ENCODE results near the gene OPRPN. TPM values are rescaled to one million over a fixed set of nuclear protein-coding genes. Genes with fewer than 3 reads are reported as not detected.

Gene OPRPN, protein sequence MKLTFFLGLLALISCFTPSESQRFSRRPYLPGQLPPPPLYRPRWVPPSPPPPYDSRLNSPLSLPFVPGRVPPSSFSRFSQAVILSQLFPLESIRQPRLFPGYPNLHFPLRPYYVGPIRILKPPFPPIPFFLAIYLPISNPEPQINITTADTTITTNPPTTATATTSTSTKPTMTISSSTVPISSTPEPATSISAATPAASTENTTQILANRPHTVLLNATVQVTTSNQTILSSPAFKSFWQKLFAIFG
- not detected for total RNA-seq
- long read RNA-seq, donor 1 = 0 reads
- long read RNA-seq, donor 2 = 0 reads

DNA sequence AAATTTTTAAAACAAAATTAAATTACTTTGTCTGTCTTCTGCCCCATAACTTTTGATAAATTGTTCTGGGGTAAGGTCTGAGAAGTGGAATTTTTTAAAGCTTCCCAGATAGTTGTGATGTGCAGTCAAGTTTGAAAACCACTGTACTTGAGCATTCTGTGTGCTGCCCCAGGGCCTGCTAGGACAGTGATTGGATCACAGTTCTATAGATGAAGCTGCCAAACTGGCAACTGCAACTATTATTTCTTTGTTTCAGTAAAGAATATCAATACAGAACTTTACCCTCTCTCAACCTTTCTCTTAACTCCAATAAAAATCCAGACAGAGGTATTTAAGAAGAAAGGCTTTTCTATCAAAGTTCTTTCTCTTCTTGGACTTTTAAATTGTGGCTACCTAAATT is at the start of gene OPRPN:
OPRPN (plus strand) TSS at position 361 of the 400 bp plus-strand sequence. CDS start 1,346 bp downstream, outside the sequence.
- intact Hi-C loops (cut with DNase I) = no loop called here
- no peak for DNase-seq (ENCODE audit: low spot score)

DNA sequence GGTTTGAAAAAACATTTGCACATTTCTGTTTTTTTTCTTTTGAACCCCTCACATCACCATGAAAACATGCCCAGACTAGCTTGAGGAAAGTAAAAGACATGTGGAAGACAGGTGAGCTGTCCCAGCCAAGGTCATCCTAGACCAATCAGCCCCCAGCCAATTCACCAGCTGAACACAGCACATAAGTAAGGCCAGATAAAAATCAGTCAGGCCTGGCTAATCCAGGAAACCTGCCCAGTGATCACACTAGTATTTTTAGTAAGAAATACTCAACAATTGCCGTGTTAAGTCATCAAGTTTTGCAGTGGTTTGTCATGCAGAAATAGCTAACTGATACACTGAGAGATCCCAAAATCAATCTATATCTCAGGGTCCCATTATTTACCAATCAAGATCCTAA is 41.6 kb upstream of the OPRPN start:
- DNase-seq (ENCODE audit: low spot score) = no peak
- intact Hi-C loops (cut with DNase I) = no loop called here

DNA sequence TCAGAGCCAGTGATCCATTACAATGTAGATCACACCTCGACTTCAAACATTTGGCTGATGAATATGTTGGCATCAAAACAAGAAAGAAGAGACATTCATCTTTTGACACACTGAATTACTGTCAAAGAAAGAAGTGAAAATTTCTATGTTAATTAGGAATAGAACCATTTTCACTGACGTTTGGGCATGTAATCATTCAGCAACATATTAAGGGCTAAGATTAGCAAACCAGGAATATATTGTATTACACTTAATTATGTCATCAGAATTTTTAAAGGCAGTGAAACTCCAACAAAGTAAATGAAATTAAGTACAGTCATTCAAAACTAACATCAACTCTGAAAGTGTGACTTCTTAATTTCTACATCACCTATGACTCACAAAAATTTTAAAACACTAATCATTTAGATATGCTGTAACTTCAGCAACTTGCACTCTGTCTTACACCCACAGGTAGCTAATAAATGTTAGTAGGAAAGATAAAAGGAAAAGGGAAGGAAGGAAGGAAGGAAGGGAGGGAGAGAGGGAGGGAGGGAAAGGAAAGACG is 38.6 kb upstream of the OPRPN start:
- no peak for DNase-seq (ENCODE audit: low spot score)
- intact Hi-C loops (cut with DNase I) = no loop called here

DNA sequence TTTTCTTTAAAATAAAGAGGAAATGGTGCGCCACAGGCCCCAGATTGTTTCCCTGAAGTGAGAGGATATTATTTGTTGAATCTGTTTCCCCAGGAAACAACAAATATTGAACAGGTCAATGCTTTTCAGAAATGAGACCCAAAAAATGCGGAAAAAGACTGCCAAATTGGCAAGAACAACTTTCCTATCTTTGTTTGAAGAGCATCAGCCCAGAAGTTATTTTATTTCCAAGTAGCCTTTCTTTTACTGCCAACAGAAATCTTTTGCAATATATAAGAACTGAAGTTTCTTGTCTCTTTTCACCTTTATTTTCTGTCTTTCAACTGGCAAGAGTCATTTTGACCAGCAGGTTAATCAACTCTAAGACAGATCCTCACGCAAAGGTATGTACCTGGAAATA is 37.3 kb upstream of the OPRPN start, which contains the start of gene SMR3A:
SMR3A (plus strand) TSS at position 301 of the 400 bp plus-strand sequence. CDS start 1,356 bp downstream, outside the sequence.
- intact Hi-C loops (cut with DNase I) = loop anchor here in 1 of 2 donors (5.0 kb wide), 1 partner anchor 673 kb away; no protein-coding TSS in a partner anchor
- no peak for DNase-seq (ENCODE audit: low spot score)

DNA sequence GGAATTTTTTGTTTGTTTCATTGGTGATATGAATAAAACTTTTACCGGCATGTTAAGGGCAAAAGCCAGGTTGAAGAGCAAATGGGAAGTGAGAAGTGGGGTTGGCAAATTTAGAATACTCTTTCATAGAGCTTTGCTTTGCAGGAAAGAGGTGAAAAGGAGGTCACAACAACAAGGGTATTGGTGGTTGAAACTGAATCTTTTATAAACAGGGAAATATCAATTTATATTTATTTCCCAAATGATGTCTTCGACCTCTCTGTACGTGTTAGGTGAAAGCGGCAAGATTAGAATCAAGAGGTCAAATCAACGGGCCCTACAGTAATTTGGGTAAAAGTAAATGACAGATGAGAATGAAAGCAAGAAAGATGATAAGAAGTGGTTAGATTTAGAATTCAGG is 33.7 kb upstream of the OPRPN start:
- intact Hi-C loops (cut with DNase I) = loop anchor here in 1 of 2 donors (5.0 kb wide), 1 partner anchor 677 kb away; no protein-coding TSS in a partner anchor
- no peak for DNase-seq (ENCODE audit: low spot score)

DNA sequence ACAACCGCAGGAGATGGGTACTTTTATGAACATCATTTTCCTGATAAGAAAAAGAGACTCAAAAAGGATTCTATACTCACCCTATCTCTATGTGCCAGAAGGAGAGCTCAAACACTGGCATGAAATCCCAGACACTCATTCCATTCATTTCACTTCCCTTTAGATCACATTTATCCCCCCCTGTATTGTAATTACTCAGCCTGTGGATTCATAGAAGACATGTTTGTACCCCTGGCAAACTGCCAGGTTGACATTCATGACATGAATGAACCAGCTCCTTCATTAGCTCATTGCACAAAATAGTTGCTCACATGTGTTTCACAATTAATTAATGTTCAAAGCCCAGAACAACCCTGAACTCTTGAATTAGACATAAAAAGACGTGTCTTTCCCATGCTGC is 32.3 kb upstream of the OPRPN start:
- intact Hi-C loops (cut with DNase I) = no loop called here
- no peak for DNase-seq (ENCODE audit: low spot score)

DNA sequence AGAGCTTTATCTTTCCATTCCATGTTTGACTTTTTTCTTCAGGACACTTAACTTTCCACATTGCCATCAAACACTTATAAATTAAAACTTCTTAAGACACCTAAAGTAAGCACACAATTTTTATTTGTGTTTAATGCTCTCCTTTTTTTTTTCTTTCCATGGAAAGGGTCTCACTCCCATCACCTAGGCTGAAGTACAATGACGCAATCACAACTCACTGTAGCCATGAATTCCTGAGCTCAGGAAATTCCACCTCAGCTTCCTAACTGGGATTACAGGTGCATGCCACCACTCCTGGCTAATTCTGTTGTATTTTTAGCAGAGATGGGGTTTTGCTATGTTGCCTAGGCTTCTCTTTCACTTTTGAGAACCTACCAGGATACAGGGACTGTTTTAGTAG is 29.9 kb upstream of the OPRPN start:
- no peak for DNase-seq (ENCODE audit: low spot score)
- intact Hi-C loops (cut with DNase I) = no loop called here

DNA sequence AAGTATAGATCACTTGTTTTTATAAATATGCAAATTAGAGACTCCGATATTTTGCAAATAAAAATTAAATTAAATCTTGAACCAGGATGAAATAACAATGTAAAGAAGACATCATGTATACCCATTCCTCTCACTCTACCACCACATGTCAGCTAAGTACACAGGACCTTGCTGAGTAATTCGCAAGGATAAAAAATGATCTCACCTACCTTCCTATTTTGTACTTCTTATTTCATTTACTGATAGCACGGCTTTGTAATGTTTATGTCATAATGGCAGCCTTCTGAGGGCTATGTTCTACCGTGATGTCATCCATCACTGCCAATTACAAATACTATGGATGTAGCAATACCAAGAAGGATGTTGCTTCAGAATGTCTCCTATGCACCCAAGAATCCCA is 25.8 kb upstream of the OPRPN start:
- DNase-seq (ENCODE audit: low spot score) = no peak
- intact Hi-C loops (cut with DNase I) = no loop called here

DNA sequence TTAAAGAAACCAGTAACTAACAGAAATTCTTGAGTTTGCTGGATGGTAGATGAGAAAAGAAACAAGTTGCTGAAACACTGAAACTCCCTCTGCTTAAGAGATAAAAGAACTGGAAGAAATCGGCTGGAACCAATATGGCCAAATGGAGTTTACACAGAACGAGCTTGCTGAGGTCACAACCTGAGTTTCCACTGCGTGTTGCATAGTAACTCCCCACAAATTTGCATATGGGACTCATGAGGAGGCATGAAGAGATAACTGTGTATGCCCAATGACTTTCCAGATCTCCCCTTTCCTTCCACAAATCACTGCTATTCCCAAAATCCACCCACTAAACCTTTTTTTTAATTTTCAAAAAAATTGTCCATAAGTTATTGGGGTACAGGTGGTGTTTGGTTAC is 25.0 kb upstream of the OPRPN start:
- intact Hi-C loops (cut with DNase I) = no loop called here
- DNase-seq (ENCODE audit: low spot score) = no peak

DNA sequence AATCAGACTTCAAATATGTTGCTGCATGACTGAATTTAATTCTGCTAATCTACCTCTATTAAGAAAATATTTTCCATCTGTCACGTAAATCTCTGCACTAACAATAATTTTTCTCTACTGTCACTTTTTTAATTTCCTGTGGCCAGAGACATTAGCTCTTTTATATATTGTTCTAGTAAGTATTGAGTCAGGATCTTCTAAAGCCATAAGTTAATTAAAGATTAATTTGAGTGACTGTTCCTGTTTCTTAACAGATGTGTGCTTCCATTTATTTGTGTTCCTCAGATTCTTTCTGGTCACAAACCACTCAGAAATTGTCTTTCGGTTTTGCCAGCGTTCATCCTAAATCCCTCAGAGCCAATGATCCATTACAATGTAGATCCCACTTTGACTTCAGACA is 17.2 kb upstream of the OPRPN start:
- no peak for DNase-seq (ENCODE audit: low spot score)
- intact Hi-C loops (cut with DNase I) = no loop called here

DNA sequence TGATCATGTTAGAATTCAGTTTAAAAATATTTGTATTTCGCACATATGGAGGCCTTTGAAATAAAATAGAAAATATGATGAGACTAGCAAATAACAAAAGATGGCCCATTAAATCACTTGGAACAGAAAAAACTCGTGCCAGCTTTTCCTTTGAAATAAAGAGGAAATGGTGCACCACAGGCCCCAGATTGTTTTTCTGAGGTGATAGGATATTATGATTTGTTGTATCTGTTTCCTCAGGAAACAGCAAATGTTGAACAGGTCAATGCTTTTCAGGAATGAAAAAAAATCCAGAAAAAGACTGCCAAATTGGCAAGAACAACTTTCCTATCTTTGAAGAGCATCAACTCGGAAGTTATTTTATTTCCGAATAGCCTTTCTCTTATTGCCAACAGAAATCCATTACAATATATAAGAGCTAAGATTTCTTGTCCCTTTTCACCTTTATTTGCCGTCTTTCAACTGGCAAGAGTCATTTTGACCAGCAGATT is 15.0 kb upstream of the OPRPN start, which contains the start of gene SMR3B:
SMR3B (plus strand) TSS at position 441 of the 491 bp plus-strand sequence. CDS start 1,380 bp downstream, outside the sequence.
- intact Hi-C loops (cut with DNase I) = no loop called here
- no peak for DNase-seq (ENCODE audit: low spot score)

DNA sequence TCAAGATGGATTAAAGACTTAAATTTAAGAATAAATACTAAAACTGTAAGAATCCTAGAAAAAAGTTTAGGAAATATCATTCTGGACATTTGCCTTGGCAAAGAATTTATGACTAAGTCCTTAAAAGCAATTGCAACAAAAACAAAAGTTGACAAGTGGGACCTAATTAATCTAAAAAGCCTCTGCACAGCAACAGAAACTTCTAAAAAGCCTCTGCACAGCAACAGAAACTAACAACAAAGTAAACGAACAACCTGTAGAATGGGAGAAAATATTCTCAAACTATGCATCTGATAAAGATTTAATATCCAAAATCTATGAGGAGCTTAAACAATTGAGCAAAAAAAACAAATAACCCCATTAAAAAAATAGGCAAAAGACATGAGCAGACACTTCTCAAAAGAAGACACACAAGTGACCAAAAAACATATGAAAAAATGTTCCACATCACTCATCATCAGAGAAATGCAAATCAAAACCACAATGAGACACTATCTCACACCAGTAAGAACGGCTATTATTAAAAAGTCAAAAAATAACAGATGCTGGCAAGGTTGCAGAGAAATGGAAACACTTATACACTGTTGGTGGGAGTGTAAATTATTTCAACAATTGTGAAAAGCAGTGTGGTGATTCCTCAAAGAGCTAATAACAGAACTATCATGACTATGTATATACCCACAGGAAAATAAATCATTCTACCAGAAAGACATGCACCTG is 5.5 kb upstream of the OPRPN start:
- intact Hi-C loops (cut with DNase I) = no loop called here
- DNase-seq (ENCODE audit: low spot score) = no peak

DNA sequence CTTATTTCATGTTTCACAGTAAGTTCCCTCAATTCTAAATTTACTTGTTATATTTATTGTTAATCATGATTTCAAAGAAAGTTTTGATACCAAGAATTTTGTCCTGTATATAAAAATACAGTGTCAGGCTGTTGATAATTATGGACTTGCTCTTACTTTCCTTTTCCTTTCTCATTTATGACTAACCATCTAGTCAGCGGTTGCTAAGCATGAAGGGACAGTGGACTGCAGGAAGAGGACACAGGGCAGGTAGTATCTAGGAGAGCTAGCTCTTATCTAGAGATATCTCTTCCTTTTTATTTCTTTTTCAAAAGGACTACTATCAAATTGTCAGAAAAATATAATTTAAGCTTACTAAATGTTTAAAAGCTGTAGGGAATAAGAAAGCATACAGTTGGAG is 1.6 kb downstream of the OPRPN start:
- DNase-seq (ENCODE audit: low spot score) = no peak
- intact Hi-C loops (cut with DNase I) = no loop called here

DNA sequence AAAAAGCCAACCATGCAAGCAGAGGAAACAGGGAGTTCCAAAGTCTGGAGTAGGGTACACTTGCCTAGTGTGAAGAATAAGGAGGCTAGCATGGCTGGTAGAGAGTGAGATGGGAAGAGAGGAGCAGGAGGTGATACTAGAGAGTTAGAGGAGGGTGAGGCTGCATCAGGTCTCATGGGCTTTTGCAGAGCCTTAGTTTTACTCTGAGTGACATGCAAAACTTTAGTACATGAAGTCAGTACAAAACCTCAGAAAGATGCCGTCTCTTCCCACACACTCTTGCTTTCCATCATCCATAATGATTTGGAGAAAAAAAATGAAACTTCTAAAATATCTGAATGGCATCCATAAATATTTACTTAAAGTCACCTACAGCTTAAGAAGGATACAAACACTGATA is 5.0 kb downstream of the OPRPN start:
- no peak for DNase-seq (ENCODE audit: low spot score)
- intact Hi-C loops (cut with DNase I) = no loop called here

DNA sequence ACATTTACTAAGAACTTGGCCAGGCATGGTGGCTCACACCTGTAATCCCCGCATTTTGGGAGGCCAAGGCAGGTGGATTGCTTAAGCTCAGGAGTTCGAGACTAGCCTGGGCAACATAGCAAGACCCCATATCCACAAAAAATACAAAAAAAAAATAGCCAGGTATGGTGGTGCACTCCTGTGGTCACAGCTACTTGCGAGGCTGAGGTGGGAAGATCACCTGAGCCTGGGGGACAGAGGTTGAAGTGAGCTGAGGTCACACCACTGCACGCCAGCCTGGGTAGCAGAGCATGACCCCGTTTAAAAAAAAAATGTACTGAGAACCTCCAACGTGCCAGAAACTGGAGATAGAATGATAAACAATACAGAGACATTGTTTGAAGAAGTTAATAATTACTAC is 8.0 kb downstream of the OPRPN start:
- no peak for DNase-seq (ENCODE audit: low spot score)
- intact Hi-C loops (cut with DNase I) = no loop called here

DNA sequence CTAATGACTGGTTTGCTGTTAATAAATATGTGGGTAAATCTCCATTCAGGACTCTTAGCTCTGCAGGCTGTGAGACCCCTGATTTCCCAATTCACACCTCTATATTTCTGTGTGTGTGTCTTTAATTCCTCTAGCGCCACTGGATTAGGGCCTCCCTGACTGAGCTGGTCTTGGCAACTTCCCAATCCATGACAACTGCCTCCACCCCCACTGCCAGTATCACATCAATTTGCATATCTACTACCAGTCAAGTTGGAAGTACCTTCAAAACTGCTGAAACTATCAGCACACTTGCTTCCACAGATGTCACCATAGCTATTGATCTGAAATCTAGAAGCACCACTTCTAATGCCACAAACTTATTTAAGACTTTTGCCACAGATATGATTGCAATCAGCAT is 27.6 kb downstream of the OPRPN start:
- intact Hi-C loops (cut with DNase I) = no loop called here
- no peak for DNase-seq (ENCODE audit: low spot score)

DNA sequence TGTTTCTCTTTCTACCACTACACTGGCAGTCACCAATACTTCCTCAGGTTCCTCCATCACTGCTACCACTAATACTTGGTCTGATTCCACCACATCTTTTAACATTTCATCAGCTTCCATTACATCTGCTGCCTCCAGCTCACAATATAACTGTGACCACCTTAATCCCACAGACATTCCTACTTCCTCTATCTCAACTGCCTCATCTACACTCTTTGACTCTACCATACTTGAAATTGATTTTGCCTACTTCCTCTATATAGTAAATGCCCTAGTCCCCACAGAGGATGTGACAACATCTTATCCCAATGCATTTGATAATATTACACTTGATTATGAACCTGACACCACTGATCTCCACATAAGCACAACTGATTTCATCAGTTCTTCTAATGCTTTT is 29.0 kb downstream of the OPRPN start:
- intact Hi-C loops (cut with DNase I) = no loop called here
- no peak for DNase-seq (ENCODE audit: low spot score)

DNA sequence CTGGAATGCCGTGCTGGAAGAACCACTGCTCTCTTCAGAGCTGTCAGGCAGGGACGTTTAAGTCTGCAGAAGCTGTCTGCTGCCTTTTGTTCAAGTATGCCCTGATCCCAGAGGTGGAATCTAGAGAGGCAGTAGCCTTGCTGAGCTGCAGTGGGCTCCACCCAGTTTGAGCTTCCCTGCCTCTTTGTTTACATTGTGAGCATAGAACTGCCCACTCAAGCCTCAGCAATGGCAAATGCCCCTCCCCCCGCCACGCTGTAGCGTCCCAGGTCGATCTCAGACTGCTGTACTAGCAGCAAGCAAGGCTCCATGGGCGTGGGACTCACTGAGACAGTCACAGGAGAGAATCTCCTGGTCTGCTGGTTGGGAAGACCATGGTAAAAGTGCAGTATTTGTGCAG is 39.5 kb downstream of the OPRPN start:
- no peak for DNase-seq (ENCODE audit: low spot score)
- intact Hi-C loops (cut with DNase I) = no loop called here

DNA sequence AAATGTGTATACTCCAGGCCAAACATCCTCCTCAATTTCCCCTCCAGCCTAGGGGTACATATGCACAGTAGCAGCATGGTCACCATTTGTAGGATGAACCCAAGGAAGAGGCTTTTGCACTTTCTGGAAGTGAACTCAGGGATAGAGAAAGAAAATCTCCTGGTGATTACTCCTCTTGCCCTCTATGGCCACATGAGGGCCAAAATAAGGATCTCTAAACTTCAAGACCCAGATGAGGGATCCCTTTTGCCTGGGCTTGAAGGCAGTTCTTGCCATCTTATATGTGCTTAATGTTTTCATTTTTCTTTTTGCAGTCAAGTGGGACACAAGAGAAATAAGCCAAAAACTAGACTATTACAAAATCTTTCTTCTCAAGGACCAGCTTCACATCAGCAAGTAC is 44.7 kb downstream of the OPRPN start:
- intact Hi-C loops (cut with DNase I) = no loop called here
- no peak for DNase-seq (ENCODE audit: low spot score)

DNA sequence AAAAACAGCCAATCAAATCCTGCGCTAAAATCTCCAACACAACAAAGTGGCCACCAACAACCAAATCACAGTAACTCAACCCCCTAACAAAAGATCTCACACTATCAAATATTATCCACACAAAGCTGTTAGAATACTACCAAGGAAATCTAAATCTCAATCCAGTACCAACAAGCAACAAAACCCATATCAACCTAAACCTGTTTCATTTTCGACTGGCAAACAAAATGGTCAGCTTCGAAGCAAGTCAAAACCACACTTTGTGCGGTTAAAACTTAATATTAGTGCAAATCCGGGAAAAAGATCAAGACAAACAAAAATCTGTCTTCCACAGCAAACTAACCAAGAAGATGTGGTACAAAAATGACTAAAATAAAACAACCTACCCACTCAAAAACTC is 45.6 kb downstream of the OPRPN start:
- intact Hi-C loops (cut with DNase I) = no loop called here
- DNase-seq (ENCODE audit: low spot score) = no peak
